ENCODE results near the gene ZDHHC7.

The ZDHHC7 gene

DNA sequence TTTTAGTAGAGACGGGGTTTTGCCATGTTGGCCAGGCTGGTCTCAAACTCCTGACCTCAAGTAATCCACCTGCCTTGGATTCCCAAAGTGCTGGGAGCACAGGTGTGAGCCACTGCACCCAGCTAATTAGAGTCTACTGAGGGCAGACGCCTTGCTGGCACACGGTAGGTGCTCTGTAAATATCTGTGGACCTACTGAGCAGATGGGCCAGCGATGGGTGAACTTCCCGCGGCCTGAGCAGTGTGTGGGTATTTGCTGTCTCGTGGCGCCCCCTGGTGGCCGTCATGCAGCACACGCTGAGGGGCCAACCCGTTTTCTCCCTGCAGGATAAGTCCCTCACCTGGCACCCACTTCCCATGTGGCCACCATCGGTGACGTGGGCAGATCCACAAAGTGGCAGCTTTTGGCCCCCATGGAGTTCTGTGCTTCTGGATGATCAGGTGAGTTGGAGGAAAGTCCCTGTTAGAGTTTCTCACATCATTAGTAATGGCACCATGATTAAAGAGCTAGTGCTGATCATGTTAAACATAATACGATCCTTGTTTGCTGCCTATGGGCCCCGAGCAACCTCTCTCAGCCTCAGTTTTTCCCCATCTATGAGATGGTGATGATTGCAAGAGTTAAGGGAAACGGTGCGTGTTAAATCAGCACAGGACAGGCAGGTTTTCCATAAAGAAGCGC is 40.7 kb downstream of the ZDHHC7 start:
- Histone ChIP-seq H3K4me3 (ENCODE audit: low read depth in 1 of 2, low read length in 1 of 2) (no peak overlapping the region), H3K36me3 (peaks cover 22% of the 10 kb centered on the region), H3K9me3 (no peaks in the 10 kb centered on the region), H3K4me1 (ENCODE audit: control insufficient read depth in 1 of 2, insufficient read depth in 1 of 2, low read depth in 1 of 2, low read length in 1 of 2) (peaks cover 6 to 7% of the 10 kb centered on the region in 2 experiments), H3K27ac (no peak overlapping the region), H3K27me3 (peaks cover 9% of the 10 kb centered on the region)
- TF ChIP-seq, protein P1, sequence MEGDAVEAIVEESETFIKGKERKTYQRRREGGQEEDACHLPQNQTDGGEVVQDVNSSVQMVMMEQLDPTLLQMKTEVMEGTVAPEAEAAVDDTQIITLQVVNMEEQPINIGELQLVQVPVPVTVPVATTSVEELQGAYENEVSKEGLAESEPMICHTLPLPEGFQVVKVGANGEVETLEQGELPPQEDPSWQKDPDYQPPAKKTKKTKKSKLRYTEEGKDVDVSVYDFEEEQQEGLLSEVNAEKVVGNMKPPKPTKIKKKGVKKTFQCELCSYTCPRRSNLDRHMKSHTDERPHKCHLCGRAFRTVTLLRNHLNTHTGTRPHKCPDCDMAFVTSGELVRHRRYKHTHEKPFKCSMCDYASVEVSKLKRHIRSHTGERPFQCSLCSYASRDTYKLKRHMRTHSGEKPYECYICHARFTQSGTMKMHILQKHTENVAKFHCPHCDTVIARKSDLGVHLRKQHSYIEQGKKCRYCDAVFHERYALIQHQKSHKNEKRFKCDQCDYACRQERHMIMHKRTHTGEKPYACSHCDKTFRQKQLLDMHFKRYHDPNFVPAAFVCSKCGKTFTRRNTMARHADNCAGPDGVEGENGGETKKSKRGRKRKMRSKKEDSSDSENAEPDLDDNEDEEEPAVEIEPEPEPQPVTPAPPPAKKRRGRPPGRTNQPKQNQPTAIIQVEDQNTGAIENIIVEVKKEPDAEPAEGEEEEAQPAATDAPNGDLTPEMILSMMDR (IDR thresholded peaks at IDR 0.05), result peak; percentile 94

DNA sequence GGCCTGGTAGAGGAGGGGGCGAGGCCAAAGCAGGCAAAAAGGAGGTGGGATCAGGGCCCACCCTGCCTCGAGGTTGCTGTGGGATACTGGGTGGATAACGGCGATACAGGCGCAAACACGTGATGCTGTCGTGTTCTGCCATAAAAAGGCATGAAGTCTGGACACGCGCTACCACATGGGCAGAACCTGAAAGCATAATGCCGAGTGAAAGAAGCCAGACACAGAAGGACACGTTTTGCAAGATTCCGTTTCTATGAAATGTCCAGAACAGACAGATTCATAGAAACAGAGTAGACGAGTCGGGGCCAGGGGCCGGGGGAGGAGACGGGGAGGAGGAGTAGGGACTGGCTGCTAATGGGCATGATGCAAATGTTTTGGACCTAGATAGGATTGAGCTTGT is 43.5 kb downstream of the ZDHHC7 start:
- Histone ChIP-seq H3K27me3 (peaks cover 9% of the 10 kb centered on the region), H3K9me3 (no peaks in the 10 kb centered on the region), H3K4me1 (ENCODE audit: control insufficient read depth in 1 of 2, insufficient read depth in 1 of 2, low read depth in 1 of 2, low read length in 1 of 2) (peaks cover 6 to 7% of the 10 kb centered on the region in 2 experiments), H3K4me3 (ENCODE audit: low read depth in 1 of 2, low read length in 1 of 2) (no peak overlapping the region), H3K27ac (no peak overlapping the region), H3K36me3 (no peaks in the 10 kb centered on the region)
- TF ChIP-seq, protein P1 (IDR thresholded peaks at IDR 0.05), result no peak

DNA sequence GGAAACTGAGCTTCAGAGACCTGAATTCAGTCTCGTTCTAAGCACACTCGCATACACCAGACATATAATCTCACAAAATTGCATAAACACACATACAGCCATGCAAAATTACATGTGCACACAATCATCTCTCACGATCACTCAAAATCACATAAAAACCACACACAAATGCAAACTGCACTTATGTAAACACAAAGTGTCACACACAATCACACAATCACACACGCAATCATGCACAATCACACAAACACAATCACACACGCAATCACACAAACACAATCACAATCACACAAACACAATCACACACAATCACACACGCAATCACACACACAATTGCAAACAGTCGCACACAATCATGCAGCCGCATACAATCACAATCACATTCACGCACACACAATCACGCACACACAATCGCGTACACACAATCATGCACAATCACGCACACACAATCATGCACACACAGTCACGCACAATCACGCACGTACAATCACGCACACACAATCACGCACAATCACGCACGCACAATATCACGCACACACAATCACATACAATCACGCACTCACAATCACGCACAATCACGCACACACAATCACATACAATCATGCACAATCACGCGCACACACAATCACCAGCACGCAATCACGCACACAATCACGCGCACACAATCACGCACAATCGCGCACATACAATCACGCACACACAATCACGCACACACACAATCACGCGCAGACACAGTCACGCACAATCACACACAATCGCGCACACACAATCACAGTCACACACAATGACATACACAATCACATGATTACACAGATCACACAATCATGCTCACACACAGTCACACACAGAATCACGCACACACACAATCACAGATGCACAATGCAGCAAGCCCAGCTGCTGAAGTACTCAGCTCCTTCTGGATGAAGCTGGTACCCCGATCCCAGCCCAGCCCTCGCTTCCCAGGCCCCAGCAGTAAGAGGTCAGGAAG is 45.6 kb downstream of the ZDHHC7 start:
- Histone ChIP-seq H3K27ac (no peak overlapping the region), H3K4me3 (ENCODE audit: low read depth in 1 of 2, low read length in 1 of 2) (no peak overlapping the region), H3K36me3 (no peaks in the 10 kb centered on the region), H3K4me1 (ENCODE audit: control insufficient read depth in 1 of 2, insufficient read depth in 1 of 2, low read depth in 1 of 2, low read length in 1 of 2) (peaks cover 5% of the 10 kb centered on the region in 2 experiments), H3K27me3 (peaks cover 22% of the 10 kb centered on the region), H3K9me3 (no peaks in the 10 kb centered on the region)
- TF ChIP-seq, protein P1 (IDR thresholded peaks at IDR 0.05), result no peak

DNA sequence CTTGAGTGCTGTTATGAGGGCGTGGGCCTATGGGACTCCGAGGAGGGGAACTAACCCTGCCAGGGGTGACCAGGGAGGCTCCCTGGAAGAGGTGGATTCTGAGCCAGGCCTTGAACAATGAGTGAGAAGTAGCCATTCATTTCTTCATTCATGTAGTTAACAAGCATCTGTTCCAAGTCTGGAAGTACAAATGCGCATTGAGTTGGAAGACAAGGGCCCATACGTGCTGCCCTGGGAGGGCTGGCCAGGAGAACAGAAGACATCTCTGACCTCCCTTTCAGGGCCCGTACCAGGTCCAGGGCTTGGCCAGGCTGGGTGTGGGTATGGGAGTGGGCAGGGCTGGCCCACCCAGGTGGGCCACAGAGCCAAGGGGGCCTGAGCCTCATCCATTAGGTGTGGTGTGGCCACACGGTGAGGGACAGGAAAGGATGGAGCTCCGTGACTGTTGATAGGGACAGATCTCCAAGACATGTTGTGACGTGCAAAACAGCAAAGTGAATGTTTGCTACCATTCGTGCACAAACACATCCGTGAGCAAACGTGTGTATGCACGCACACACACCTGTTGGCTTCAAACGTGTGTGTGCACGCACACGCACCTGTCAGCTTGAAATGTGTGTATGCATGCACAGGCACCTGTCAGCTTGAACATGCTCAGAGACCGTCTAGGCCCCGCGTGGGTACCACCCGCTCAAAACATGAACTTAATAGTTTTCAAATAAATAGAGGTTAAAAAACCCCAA is 46.8 kb downstream of the ZDHHC7 start:
- Histone ChIP-seq H3K4me1 (ENCODE audit: control insufficient read depth in 1 of 2, insufficient read depth in 1 of 2, low read depth in 1 of 2, low read length in 1 of 2) (no peaks in the 10 kb centered on the region), H3K27me3 (peaks cover 31% of the 10 kb centered on the region), H3K27ac (no peak overlapping the region), H3K4me3 (ENCODE audit: low read depth in 1 of 2, low read length in 1 of 2) (no peak overlapping the region), H3K36me3 (no peaks in the 10 kb centered on the region), H3K9me3 (no peaks in the 10 kb centered on the region)
- TF ChIP-seq, protein P1 (IDR thresholded peaks at IDR 0.05), result no peak

DNA sequence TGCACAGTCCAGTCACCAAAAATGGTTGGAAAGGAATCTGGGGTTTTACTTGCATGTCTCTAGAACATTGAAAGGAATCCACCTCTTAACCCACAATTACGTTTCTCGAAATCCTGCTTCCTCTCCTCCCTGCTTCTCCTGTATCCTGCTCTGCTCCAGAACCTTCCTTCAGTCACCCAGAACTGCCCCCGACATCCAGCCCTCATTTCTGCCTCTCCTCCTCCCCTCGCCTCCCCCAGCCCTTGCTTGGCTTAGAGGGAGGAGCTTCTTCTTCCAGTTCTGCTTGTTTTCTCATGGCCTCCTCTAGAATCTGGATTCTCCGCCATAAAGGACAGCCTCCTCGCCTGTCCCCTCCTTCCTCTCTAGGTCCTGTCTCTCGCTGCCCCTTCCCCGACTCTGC is 48.3 kb downstream of the ZDHHC7 start:
- Histone ChIP-seq H3K36me3 (no peaks in the 10 kb centered on the region), H3K27me3 (peaks cover 26% of the 10 kb centered on the region)
- TF ChIP-seq, protein P1 (IDR thresholded peaks at IDR 0.05), result no peak

More for the DNA sequence above, 48.3 kb downstream of the ZDHHC7 start:
- no peaks in the 10 kb centered on the region for H3K4me1 ChIP-seq (ENCODE audit: control insufficient read depth in 1 of 2, insufficient read depth in 1 of 2, low read depth in 1 of 2, low read length in 1 of 2)
- H3K27ac ChIP-seq, result no peak overlapping the region
- H3K9me3 ChIP-seq, result no peaks in the 10 kb centered on the region
- H3K4me3 ChIP-seq (ENCODE audit: low read depth in 1 of 2, low read length in 1 of 2), result no peak overlapping the region
